LNCAP (cell line): Measurements from ENCODE around the gene CTNNA1.

ENCODE experiments used
- CTCF ChIP-seq: fragments of 450-650 bp; IDR thresholded peaks from 2 replicates; pipeline ENCODE4 v1.5.1; 2017; ENCODE audit warnings: mild to moderate bottlenecking

CTNNA1 gene

GRCh38 chr5:138743484-138743883, 9.7 kb upstream of the CTNNA1 start:
- no peak for TF ChIP-seq CTCF

GRCh38 chr5:138745268-138745667, 8.0 kb upstream of the CTNNA1 start:
- TF ChIP-seq CTCF: no peak

DNA sequence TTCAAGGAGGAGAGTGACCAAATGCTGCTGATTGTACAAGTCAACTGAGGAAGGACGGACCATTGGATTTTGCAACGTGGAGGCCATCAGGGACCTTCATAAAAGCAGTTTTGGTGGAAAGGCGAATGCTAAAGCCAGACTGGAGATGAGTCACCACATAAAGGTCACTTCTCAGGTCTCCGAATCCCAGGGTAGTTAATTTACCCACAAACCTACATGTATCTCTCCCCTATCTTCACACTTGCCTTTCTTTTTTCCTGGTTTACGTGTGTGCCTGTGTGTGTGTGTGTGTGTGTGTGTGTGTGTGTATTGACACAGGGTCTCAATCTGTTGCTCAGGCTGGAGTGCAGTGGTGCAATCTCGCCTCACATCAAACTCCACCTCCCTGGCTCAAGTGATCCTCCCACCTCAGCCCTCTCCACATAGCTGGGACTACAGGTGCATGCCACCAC, 4.6 kb upstream of the CTNNA1 start:
- TF ChIP-seq CTCF: no peak

GRCh38 chr5:138752341-138752950, 779 bp upstream of the CTNNA1 start:
- peak; percentile 18; the same call in 1 of the 2 replicates for TF ChIP-seq CTCF

- TF ChIP-seq CTCF: no peak
Measured at GRCh38 chr5:138753794-138754698, 821 bp downstream of the CTNNA1 start.

DNA sequence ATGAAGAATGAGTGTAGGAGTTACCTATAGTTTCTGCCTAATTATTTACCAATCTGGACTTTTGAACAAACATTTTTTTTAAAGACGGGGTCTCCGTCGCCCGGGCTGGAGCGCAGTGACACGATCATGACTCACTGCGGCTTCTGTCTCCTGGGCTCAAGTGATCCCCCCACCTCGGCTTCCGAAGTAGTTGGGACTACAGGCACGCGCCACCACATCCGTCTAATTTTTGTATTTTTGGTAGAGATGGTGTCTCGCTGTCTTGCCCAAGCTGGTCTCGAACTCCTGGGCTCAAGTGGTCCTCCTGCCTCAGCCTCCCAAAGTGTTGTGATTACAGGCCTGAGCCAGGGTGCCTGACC, 1.5 kb downstream of the CTNNA1 start:
- no peak for TF ChIP-seq CTCF

- TF ChIP-seq CTCF: no peak
Measured at GRCh38 chr5:138755084-138755748, 2.0 kb downstream of the CTNNA1 start.
